MM.1S (cell line): Measurements from ENCODE around the gene NMRK1.

ENCODE experiments used
- EZH2 ChIP-seq: fragments of 300-600 bp; sonication (generic); optimal IDR thresholded peaks from 2 replicates; pipeline ENCODE3; 2017; ENCODE audit warnings: low read depth, mild to moderate bottlenecking, antibody characterized with exemption, low read length, mixed read lengths
- EZH2phosphoT487 ChIP-seq: fragments of 300-600 bp; sonication (generic); IDR thresholded peaks from 2 replicates; pipeline ENCODE4 v1.6.1; 2018; ENCODE audit warnings: antibody characterized with exemption, low read length
- TF ChIP-seq, protein P1 (sequence below): fragments of 300-600 bp; sonication (generic); IDR thresholded peaks from 2 replicates; pipeline ENCODE4 v1.5.1; 2016; ENCODE audit warnings: antibody characterized with exemption, low read length, mixed read lengths

DNA sequence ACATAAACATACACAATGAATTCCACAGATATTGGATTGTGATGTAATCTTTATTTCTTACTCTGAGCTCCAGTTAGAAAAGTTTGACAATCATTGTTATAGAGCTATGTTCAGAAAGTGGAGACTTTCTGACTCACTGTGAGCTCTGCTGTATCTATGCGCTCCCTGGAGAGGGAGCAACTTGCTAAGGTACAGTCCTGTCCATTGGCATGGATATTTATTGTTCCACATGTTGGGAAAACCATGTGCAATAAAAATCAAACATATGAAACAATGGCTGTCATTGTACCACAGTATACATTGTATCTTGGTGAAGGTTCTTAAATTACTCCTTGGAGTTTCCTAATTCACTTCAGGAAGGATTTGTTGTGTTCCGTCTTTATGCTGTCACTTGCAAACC is 26.8 kb downstream of the NMRK1 start:
- TF ChIP-seq, protein P1, sequence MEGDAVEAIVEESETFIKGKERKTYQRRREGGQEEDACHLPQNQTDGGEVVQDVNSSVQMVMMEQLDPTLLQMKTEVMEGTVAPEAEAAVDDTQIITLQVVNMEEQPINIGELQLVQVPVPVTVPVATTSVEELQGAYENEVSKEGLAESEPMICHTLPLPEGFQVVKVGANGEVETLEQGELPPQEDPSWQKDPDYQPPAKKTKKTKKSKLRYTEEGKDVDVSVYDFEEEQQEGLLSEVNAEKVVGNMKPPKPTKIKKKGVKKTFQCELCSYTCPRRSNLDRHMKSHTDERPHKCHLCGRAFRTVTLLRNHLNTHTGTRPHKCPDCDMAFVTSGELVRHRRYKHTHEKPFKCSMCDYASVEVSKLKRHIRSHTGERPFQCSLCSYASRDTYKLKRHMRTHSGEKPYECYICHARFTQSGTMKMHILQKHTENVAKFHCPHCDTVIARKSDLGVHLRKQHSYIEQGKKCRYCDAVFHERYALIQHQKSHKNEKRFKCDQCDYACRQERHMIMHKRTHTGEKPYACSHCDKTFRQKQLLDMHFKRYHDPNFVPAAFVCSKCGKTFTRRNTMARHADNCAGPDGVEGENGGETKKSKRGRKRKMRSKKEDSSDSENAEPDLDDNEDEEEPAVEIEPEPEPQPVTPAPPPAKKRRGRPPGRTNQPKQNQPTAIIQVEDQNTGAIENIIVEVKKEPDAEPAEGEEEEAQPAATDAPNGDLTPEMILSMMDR: no peak
- TF ChIP-seq EZH2: no peak
- TF ChIP-seq EZH2phosphoT487: no peak
